Ureter (tissue), 1 donor: ENCODE measurements around the gene IRS1. TPM values are rescaled to one million over a fixed set of nuclear protein-coding genes. Genes with fewer than 3 reads are reported as not detected.

ENCODE experiments used
- DNase-seq: peaks from one replicate; pipeline ENCODE4 v3.0.0-alpha.2; 2020; ENCODE audit warnings: low spot score
- total RNA-seq: library from RNA; stranded (reverse); gene quantifications from one replicate; pipeline ENCODE4 v1.2.4, GENCODE V29; 2023
- donor health status: DM: yes; HTN: yes; CAD: no.

IRS1 gene
- total RNA-seq, 1 donor from 2014 or later = 40.0 TPM

GRCh38 chr2:226825056-226825455 is 25.4 kb upstream of the IRS1 start:
- no peak for DNase-seq

- no peak for DNase-seq
These were observed 19.3 kb upstream of the IRS1 start for GRCh38 chr2:226818930-226819329.

DNA sequence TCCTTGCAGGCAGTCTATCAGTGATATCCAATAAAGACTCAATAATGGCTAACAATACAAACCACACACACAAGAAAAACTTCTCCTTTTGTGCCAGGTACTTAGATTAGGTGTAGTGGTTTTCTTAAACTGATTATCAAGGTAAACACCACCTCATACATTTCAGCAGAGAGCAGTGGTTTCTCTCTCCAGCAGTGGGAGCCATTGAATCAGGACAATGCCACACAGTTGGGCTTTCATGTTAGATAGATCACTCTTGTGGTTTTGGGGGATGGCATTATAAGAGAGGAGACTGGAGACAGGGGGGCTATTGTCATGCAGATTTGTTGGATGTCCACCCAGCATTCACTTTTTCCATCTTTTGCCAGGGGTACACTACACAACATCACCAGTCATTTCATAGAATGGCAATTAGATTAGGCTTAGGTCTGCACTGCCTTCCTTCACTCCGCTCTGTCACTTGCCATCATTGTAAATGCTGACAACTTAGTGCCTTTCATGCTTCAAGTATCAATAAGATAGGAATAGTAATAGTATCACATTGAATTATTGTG is 13.6 kb upstream of the IRS1 start:
- no peak for DNase-seq

DNA sequence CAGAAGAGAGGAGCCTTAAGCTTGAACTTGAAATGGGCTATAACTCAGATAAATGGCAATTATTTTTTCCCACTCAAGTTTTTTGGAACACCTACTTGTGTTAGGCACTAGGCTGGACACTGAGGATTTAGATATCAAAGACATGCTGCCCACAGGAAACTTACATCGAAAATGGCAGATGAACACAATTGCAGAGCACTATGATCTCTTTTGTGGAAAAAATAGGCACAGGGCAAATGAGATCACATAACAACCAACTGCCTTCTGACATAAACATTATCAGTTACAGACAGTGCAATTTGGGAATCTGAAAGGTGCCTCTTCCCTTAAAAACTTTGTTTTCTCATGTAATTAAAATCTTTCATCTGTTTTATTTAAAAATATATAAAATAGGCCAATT is 3.8 kb upstream of the IRS1 start:
- DNase-seq = no peak

GRCh38 chr2:226802573-226802972 is 3.0 kb upstream of the IRS1 start:
- no peak for DNase-seq

DNA sequence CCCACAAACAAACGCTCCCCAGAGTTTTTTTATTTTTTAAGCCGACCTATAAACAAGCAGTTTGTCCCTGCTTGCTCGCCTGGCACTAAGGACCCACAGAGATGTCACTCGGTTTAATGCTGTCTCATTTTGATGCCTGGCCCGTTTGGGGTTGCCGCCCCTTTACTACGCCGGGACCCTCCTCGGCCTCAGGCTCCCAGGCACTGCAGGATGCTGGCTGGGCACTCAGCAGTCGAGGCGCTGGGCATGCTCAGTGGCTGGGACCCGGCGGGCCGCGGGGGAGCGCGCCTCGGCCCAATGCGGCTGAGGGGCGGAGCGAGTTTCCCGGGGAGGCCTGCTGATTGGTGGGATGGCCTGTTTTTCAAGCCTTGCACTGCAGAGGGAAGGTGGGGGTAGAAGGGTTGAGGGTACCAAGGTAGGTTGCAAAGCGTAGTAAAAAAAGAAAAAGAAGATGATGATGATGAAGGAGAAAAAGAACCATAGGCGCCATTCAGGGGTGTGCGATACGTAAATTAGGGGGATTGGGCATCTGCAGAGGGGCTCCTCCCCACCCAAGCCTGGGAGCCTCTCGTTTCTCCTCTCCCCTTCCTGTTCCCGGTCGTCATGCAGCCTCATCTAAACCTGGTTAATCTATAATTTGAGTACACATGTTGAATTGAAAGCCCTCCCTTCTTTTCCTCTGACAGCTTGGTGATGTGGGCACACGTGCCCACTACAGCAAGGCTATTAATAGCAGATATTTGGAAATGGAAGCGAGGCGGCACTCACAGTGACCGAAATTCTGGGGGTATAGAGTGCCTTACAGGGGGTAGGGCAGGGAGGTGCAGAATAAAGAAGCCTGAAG is 1.5 kb upstream of the IRS1 start:
- peak; percentile 91 for DNase-seq

GRCh38 chr2:226799976-226800940 is 638 bp upstream of the IRS1 start:
- DNase-seq = peak; percentile 61

- DNase-seq = peak; percentile 59
These were observed 1.0 kb downstream of the IRS1 start for GRCh38 chr2:226798422-226799210.

- no peak for DNase-seq
These were observed 1.6 kb downstream of the IRS1 start for GRCh38 chr2:226797989-226798421.

- DNase-seq = peak; percentile 68
These were observed 2.2 kb downstream of the IRS1 start for GRCh38 chr2:226797289-226797988.

DNA sequence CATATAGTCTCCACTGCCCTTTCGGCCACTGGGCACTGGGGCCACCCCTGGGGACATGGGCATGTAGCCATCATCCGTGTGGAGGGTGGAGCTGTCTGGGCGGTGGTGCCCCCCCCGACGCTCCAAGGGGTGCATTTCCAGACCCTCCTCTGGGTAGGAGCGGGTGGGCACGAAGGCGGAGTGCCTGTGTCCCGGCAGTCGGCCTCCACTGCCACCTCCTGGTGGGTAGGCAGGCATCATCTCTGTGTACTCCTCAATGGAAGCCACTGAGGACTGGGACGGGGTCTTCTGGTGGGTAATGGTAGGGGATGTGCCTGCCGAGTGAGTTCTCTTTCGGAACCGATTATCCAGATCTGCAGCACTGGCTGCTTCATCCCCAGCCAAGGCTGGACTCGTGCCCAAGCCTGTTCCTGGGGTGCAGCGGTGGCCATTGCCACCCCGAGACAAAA is 2.8 kb downstream of the IRS1 start:
- DNase-seq = peak; percentile 65

DNA sequence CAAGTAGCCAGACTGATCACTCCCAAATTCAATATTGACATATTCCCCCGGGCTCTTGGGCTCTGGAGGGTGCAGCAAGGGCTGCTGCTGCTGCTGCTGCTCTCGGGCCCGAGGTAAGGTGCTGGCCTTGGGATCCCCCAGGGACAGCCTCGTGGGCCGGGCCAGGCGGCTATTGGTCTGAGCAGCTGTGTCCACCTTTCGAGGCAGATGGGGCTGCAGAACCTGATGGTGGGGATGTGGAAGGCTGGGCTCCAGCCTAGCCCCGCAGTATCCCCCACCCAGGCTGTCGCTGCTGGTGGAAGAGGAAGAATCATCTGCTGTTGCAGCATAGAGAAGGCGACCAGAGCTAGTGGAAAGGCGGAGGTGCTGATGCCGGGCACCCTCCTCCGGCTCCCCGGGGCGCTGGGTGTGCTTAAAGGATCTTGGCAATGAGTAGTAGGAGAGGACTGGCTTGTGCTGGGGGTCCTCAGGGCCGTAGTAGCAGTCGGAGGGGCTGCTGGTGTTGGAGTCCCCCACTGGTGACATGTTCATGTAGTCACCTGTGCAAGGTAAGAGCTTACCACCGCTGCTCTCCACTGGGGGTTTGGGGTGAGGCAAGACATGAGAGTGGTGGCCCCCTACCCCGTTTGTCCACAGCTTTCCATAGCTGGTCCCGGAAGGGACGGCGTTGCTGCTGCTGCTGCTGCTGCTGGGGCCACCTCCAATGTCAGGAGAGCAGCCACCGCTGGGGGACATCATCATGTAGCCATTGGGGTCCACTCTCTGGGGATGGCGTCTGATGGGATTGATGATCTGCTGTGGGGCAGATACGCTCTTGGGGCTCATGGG is 3.4 kb downstream of the IRS1 start:
- DNase-seq = peak; percentile 47

DNA sequence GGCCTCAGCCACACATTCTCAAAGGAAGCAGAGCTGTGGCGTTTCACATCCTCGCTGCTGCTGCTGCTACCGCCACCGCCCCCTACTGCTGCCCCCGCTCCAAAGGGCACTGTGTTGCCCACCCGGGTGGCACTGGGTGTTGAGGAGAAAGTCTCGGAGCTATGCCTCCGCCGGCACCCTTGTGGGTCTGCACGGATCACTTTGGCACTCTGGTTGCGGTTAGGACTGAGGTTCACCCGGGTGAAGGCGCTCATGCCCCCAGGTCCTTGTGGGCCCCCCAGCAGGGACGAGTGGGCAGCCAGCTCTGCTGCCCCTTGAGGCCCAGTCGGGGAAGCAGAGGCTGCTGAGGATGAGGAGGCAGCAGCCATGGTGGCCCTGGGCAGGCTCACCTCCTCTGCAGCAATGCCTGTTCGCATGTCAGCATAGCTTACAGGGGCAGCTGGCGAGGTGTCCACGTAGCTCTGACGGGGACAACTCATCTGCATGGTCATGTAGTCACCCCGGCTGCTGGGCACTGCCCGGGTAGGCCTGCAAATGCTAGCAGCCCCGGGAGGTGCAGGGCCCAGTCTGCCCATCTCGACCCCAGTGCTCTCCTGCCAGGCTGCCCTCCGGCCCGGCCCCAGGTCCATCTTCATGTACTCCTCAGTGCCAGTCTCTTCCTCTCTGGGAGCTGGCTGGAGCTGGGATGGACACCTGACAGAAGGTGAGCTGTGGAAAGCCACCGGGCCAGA is 4.2 kb downstream of the IRS1 start:
- DNase-seq = no peak

DNA sequence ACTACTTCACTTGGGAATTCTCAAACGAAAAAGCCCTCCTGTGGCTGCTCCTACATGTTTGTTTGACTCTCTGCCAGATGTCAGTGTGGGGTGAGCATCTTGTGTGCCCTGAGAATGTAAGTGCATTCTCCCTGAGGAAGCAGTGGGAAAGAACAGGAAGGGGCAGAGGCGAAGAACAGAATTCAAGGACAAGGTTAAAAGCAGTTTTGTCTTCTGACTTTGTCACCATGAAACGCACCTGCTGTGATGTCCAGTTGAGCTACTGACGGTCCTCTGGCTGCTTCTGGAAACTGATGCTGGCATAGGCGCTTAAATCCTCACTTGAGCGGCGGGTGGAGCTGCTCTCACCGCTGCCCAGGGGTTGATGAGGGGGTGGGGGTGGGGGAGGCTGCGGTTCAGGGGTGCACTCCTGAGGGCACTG is 4.9 kb downstream of the IRS1 start:
- no peak for DNase-seq

DNA sequence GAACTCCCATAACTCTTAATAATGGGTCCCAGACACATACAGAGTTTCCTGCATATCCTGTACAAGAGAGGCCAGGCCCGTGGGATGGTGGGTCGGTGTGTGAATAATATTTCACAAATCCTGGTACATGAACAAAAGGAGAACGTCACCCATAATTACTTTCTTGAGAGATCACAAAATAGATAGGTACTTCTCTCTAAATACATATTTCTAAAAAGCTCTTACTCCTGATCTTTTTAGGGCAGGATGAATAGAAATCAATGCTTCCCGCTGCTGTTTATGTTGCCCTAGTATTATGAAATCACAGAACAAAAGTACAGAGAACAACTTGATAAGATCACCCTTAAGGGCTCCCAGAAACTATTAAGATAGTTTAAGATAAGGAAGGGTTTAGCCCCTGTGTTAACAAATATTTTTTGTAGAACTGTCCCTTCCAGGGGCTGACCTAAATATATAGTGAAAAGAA is 5.4 kb downstream of the IRS1 start:
- no peak for DNase-seq

- DNase-seq = no peak
These were observed 6.0 kb downstream of the IRS1 start for GRCh38 chr2:226793646-226794045.

- DNase-seq = no peak
These were observed 7.3 kb downstream of the IRS1 start for GRCh38 chr2:226792155-226792881.

GRCh38 chr2:226791487-226792081 is 8.0 kb downstream of the IRS1 start:
- peak; percentile 93 for DNase-seq
